Cardiac muscle cell (in vitro differentiated cells and primary cell): ENCODE measurements around the gene SLC37A1. TPM values are rescaled to one million over a fixed set of nuclear protein-coding genes. Genes with fewer than 3 reads are reported as not detected.

Experiments used
- DNase-seq, 2 donors: peaks; one replicate each; pipeline versions ENCODE4 v3.0.0 to v3.0.0-alpha.2; 2010 to 2017; ENCODE audit warnings: low read depth in 1 of 2, low spot score in 1 of 2
- H3K27ac ChIP-seq: fragments of 200-600 bp; sonication (generic); 2 replicates; pipeline ENCODE4 v1.5.1; 2016
- H3K27me3 ChIP-seq: fragments of 200-600 bp; sonication (generic); 2 replicates; pipeline ENCODE4 v1.6.0; 2016; ENCODE audit warnings: control low read depth
- H3K36me3 ChIP-seq: fragments of 200-600 bp; sonication (generic); 2 replicates; pipeline ENCODE4 v1.5.1; 2016; ENCODE audit warnings: control low read depth
- H3K4me1 ChIP-seq: fragments of 200-600 bp; sonication (generic); 2 replicates; pipeline ENCODE4 v1.8.1; 2017; ENCODE audit warnings: low read depth, mild to moderate bottlenecking, mixed run types
- H3K4me3 ChIP-seq: fragments of 200-600 bp; sonication (generic); 2 replicates; pipeline ENCODE4 v1.5.1; 2016; ENCODE audit warnings: mild to moderate bottlenecking
- H3K9me3 ChIP-seq: fragments of 200-600 bp; sonication (generic); 2 replicates; pipeline ENCODE4 v1.5.1; 2017; ENCODE audit warnings: low read depth, mild to moderate bottlenecking, control low read depth
- polyA plus RNA-seq: library from polyadenylated mRNA; unstranded; fragments of >200 nt; fragmentation: Nextera tagmentation; extraction: Ambion mirVana; gene quantifications from 2 replicates; pipeline ENCODE4 v1.2.1, GENCODE V29; 2016
- total RNA-seq: library from RNA; depleted of rRNA; stranded (reverse); fragments of >200 nt; gene quantifications from 2 replicates; pipeline ENCODE4 v1.2.3, GENCODE V29; 2016
- TF ChIP-seq, protein P1 (sequence below): IDR thresholded peaks from 2 replicates; pipeline ENCODE4 v1.5.1; 2012; ENCODE audit warnings: low read depth, mild to moderate bottlenecking, low read length

The SLC37A1 gene
- total and polyA plus RNA-seq, 2 experiments from 2014 or later, result 3.5 to 8.4 TPM

DNA sequence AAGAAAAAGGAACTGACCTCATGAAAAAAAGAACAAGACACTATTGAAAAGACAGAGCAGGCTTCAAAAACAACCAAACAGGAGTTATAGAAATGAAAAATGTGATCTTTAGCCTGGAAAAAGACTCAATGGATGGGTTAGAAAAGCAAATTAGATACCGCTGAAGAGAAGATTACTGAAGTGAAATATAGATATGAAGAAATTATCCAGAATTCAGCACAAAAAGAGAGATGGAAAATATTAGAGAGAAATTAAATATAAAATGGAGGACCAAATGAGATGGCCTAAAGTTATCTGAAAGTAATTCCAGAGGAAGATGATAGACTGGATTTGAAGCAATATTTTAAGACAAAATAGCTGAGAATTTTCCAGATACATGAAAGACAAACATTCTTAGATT, 63.0 kb downstream of the SLC37A1 start:
- no peaks in the 10 kb centered on the region for H3K9me3 ChIP-seq
- H3K36me3 ChIP-seq, result no peaks in the 10 kb centered on the region
- no peak overlapping the region for H3K27ac ChIP-seq
- H3K4me3 ChIP-seq, result no peak overlapping the region
- H3K27me3 ChIP-seq, result no peaks in the 10 kb centered on the region
- DNase-seq, result no peak
- H3K4me1 ChIP-seq, result no peaks in the 10 kb centered on the region
- TF ChIP-seq, protein P1, sequence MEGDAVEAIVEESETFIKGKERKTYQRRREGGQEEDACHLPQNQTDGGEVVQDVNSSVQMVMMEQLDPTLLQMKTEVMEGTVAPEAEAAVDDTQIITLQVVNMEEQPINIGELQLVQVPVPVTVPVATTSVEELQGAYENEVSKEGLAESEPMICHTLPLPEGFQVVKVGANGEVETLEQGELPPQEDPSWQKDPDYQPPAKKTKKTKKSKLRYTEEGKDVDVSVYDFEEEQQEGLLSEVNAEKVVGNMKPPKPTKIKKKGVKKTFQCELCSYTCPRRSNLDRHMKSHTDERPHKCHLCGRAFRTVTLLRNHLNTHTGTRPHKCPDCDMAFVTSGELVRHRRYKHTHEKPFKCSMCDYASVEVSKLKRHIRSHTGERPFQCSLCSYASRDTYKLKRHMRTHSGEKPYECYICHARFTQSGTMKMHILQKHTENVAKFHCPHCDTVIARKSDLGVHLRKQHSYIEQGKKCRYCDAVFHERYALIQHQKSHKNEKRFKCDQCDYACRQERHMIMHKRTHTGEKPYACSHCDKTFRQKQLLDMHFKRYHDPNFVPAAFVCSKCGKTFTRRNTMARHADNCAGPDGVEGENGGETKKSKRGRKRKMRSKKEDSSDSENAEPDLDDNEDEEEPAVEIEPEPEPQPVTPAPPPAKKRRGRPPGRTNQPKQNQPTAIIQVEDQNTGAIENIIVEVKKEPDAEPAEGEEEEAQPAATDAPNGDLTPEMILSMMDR, result no peak

DNA sequence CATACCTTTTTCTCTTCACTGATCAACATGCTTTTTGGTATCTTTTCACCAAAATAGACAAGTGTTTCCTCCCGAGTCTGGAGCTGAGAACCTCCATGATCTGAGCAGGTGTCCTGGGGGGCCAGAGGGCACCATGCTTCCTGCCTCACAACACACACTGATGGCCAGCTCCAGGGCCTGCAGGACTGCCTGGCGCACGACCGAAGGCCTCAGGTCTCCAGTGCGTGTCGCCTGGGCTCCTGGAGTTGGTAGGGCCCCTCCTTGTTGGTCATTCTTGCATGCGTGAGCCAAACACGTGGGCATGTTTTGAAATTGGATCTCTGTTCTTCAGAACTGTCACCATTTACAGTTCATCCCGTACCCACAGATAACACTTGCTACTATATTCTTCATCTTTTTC, 64.4 kb downstream of the SLC37A1 start:
- Histone ChIP-seq H3K4me1 (no peaks in the 10 kb centered on the region), H3K4me3 (no peak overlapping the region), H3K9me3 (no peaks in the 10 kb centered on the region), H3K27ac (no peak overlapping the region), H3K36me3 (no peaks in the 10 kb centered on the region), H3K27me3 (no peaks in the 10 kb centered on the region)
- DNase-seq, result no peak
- TF ChIP-seq, protein P1, result no peak

DNA sequence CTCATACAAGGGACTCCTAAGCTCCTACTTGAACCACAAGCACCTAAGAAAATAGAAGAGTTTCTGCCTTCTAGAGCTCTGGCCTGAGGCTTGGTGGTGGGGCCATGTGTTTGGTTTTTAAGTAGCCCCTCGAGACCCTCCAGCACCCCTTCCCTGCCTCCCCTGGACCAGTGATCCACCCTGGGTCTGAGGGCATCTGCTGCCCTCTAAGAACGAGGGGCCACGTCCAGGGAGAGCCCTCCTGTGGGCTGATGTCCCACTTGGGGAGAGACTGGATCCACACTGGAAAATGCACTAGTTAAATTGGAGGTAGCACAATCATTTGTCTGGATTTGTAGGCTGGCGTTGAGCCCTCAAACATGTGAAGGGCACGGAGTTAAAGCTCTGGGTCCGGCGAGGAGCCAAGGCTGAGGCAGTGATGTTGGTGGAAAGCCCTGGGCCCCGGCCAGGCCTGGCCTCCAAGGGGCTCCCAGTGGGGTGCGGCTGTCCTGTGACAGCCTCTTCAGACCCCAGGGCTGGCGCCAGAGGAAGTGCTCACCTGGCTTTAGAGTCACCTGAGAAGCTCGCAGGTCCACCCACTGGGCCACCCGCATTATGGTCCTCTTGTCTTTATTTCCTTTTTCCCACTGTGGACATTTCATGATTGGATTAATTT, 65.2 kb downstream of the SLC37A1 start:
- DNase-seq, result no peak
- H3K27me3 ChIP-seq, result no peaks in the 10 kb centered on the region
- H3K4me1 ChIP-seq, result no peaks in the 10 kb centered on the region
- no peak overlapping the region for H3K4me3 ChIP-seq
- TF ChIP-seq, protein P1, result no peak
- no peak overlapping the region for H3K27ac ChIP-seq
- H3K36me3 ChIP-seq, result no peaks in the 10 kb centered on the region
- no peaks in the 10 kb centered on the region for H3K9me3 ChIP-seq

DNA sequence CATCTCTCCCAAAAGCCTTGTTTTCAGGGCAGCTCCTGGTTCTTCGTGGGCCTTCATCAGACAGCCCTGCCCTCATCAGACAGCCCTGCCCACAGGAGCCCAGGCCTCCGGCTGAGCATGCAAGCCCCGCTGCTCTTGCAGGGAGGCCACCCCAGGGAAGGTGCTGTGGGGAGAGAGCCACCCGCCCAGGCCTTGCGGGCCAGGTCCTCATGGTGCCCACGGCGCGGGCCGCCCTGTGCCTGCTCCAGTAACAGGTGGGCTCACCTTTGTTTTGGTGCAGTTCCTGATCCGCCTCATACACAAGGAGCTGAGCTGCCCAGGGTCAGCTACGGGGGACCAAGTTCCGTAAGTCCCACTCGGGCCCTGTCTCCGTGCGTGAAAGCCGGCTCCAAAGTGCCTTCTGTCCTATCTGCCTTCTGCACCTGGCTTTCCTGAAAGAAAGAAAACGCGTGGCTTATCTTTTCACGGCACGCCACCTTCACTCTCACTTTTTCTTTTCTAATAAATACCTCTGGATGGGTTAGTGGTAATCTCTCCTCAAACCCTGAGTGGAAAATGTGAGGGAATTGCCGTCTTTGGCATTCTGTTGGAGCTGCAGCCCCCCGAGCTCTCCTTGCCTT, 65.9 kb downstream of the SLC37A1 start:
- no peaks in the 10 kb centered on the region for H3K4me1 ChIP-seq
- no peak overlapping the region for H3K4me3 ChIP-seq
- no peak for DNase-seq
- TF ChIP-seq, protein P1, result no peak
- H3K27ac ChIP-seq, result no peak overlapping the region
- H3K9me3 ChIP-seq, result no peaks in the 10 kb centered on the region
- H3K27me3 ChIP-seq, result no peaks in the 10 kb centered on the region
- H3K36me3 ChIP-seq, result no peaks in the 10 kb centered on the region

DNA sequence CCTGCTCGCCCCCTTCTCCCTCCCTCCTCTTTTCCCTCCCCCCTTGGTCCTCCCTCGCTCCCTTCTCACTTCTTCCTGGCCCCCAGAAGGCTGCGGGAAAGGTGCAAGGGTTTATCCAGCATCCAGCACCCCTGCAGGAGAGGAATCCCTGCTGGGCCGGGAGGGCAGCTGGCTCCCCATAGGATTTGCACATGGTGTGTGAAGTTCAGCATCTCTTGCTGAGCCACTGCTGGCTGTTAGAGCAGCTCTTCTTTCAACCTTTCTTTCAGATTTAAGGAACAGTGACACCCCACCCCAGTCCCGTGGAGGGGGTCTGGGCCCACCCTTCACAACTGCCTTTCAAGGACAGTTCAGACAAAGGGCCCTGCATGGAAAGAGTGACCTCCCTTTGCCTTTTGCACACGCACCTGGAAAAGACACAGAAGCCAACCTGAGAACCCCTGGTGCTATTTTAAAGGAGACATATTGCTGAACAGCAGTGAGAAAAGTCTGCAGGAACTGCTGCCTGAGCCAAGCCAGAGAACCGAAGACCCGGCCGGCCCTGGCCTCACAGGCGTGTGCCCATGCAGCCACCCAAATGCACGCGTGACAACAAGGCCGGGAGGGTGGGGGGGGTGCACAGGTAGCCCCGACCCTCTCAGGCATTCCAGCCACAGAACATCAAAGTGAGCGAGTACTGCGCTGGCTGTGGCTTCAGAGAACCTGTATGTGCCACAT, 66.6 kb downstream of the SLC37A1 start:
- Histone ChIP-seq H3K27me3 (no peaks in the 10 kb centered on the region), H3K4me1 (no peaks in the 10 kb centered on the region), H3K36me3 (no peaks in the 10 kb centered on the region), H3K9me3 (no peaks in the 10 kb centered on the region), H3K4me3 (no peak overlapping the region), H3K27ac (no peak overlapping the region)
- no peak for DNase-seq
- TF ChIP-seq, protein P1, result no peak
